ENCODE results near the gene SPTBN1. TPM values are rescaled to one million over a fixed set of nuclear protein-coding genes. Genes with fewer than 3 reads are reported as not detected.

The SPTBN1 gene
- polyA plus RNA-seq, 4 donors = 27.1 to 195 (median 51.1) TPM

GRCh38 chr2:54577035-54577434 is 120.9 kb downstream of the SPTBN1 start:
- no peaks in the 10 kb centered on the region for H3K9me3 ChIP-seq (ENCODE audit: control insufficient read depth in 2 of 2, insufficient read depth in 1 of 2, low read depth in 1 of 2, low read length in 1 of 2)
- H3K27ac ChIP-seq (ENCODE audit: low read depth in 1 of 3, low read length in 2 of 3) = peak overlapping the region in 1 of 3 donors; percentile 99
- no peaks in the 10 kb centered on the region for H3K27me3 ChIP-seq (ENCODE audit: control insufficient read depth in 3 of 3, insufficient read depth in 3 of 3, low read length in 3 of 3)
- peak; percentile 81 to 83 for DNase-seq
- peaks cover 31 to 94% (median 64%) of the 10 kb centered on the region in 3 donors for H3K4me1 ChIP-seq (ENCODE audit: control insufficient read depth in 3 of 3, insufficient read depth in 2 of 3, low read depth in 1 of 3, low read length in 2 of 3)
- peaks cover 0 to 3% (median 2%) of the 10 kb centered on the region in 3 donors for H3K36me3 ChIP-seq (ENCODE audit: control insufficient read depth in 3 of 3, insufficient read depth in 2 of 3, low read depth in 1 of 3, low read length in 3 of 3)
- H3K4me3 ChIP-seq (ENCODE audit: low read depth in 1 of 3, low read length in 3 of 3) = no peak overlapping the region
- 11 to 40% (median 21%) methylated on average over 3 of the region's 3 CpGs for WGBS, 3 donors
- FAIRE-seq = no peak

GRCh38 chr2:54577944-54578647 is 122.0 kb downstream of the SPTBN1 start:
- Histone ChIP-seq H3K27ac (ENCODE audit: low read depth in 1 of 3, low read length in 2 of 3) (peak overlapping the region in 2 of 3 donors; percentile 50 to 99), H3K4me1 (ENCODE audit: control insufficient read depth in 3 of 3, insufficient read depth in 2 of 3, low read depth in 1 of 3, low read length in 2 of 3) (peaks cover 30 to 90% (median 58%) of the 10 kb centered on the region in 3 donors), H3K27me3 (ENCODE audit: control insufficient read depth in 3 of 3, insufficient read depth in 3 of 3, low read length in 3 of 3) (no peaks in the 10 kb centered on the region), H3K4me3 (ENCODE audit: low read depth in 1 of 3, low read length in 3 of 3) (no peak overlapping the region), H3K9me3 (ENCODE audit: control insufficient read depth in 2 of 2, insufficient read depth in 1 of 2, low read depth in 1 of 2, low read length in 1 of 2) (no peaks in the 10 kb centered on the region), H3K36me3 (ENCODE audit: control insufficient read depth in 3 of 3, insufficient read depth in 2 of 3, low read depth in 1 of 3, low read length in 3 of 3) (peaks cover 0 to 3% (median 3%) of the 10 kb centered on the region in 3 donors)
- 26 to 41% (median 34%) methylated on average over 6 of the region's 6 CpGs for WGBS, 3 donors
- FAIRE-seq (no peak), DNase-seq (peak in 1 of 2 donors; percentile 44)

- Histone ChIP-seq H3K4me1 (ENCODE audit: control insufficient read depth in 3 of 3, insufficient read depth in 2 of 3, low read depth in 1 of 3, low read length in 2 of 3) (peaks cover 32 to 85% (median 54%) of the 10 kb centered on the region in 3 donors), H3K4me3 (ENCODE audit: low read depth in 1 of 3, low read length in 3 of 3) (no peak overlapping the region), H3K27me3 (ENCODE audit: control insufficient read depth in 3 of 3, insufficient read depth in 3 of 3, low read length in 3 of 3) (no peaks in the 10 kb centered on the region), H3K27ac (ENCODE audit: low read depth in 1 of 3, low read length in 2 of 3) (peak overlapping the region; percentile 4 to 99 (median 50)), H3K36me3 (ENCODE audit: control insufficient read depth in 3 of 3, insufficient read depth in 2 of 3, low read depth in 1 of 3, low read length in 3 of 3) (peaks cover 0 to 3% (median 3%) of the 10 kb centered on the region in 3 donors), H3K9me3 (ENCODE audit: control insufficient read depth in 2 of 2, insufficient read depth in 1 of 2, low read depth in 1 of 2, low read length in 1 of 2) (no peaks in the 10 kb centered on the region)
- no peak for FAIRE-seq
- DNase-seq = no peak
Measured at GRCh38 chr2:54578648-54579045, 122.5 kb downstream of the SPTBN1 start.

- DNase-seq = peak in 1 of 2 donors; percentile 50
- H3K36me3 ChIP-seq (ENCODE audit: control insufficient read depth in 3 of 3, insufficient read depth in 2 of 3, low read depth in 1 of 3, low read length in 3 of 3) = peaks cover 0 to 3% (median 3%) of the 10 kb centered on the region in 3 donors
- 35 to 60% (median 44%) methylated on average over 8 of the region's 8 CpGs for WGBS, 3 donors
- no peak overlapping the region for H3K4me3 ChIP-seq (ENCODE audit: low read depth in 1 of 3, low read length in 3 of 3)
- FAIRE-seq = no peak
- H3K9me3 ChIP-seq (ENCODE audit: control insufficient read depth in 2 of 2, insufficient read depth in 1 of 2, low read depth in 1 of 2, low read length in 1 of 2) = no peaks in the 10 kb centered on the region
- peaks cover 32 to 80% (median 50%) of the 10 kb centered on the region in 3 donors for H3K4me1 ChIP-seq (ENCODE audit: control insufficient read depth in 3 of 3, insufficient read depth in 2 of 3, low read depth in 1 of 3, low read length in 2 of 3)
- peak overlapping the region; percentile 87 to 99 (median 89) for H3K27ac ChIP-seq (ENCODE audit: low read depth in 1 of 3, low read length in 2 of 3)
- no peaks in the 10 kb centered on the region for H3K27me3 ChIP-seq (ENCODE audit: control insufficient read depth in 3 of 3, insufficient read depth in 3 of 3, low read length in 3 of 3)
Measured at GRCh38 chr2:54579061-54579681, 123.0 kb downstream of the SPTBN1 start.

GRCh38 chr2:54579682-54580620 is 123.8 kb downstream of the SPTBN1 start:
- FAIRE-seq (no peak), DNase-seq (peak; percentile 83 to 86)
- 9 to 20% (median 11%) methylated on average over 6 of the region's 6 CpGs for WGBS, 3 donors
- peaks cover 32 to 78% (median 51%) of the 10 kb centered on the region in 3 donors for H3K4me1 ChIP-seq (ENCODE audit: control insufficient read depth in 3 of 3, insufficient read depth in 2 of 3, low read depth in 1 of 3, low read length in 2 of 3)
- H3K27ac ChIP-seq (ENCODE audit: low read depth in 1 of 3, low read length in 2 of 3) = peak overlapping the region; percentile 87 to 99 (median 89)
- no peaks in the 10 kb centered on the region for H3K9me3 ChIP-seq (ENCODE audit: control insufficient read depth in 2 of 2, insufficient read depth in 1 of 2, low read depth in 1 of 2, low read length in 1 of 2)
- H3K27me3 ChIP-seq (ENCODE audit: control insufficient read depth in 3 of 3, insufficient read depth in 3 of 3, low read length in 3 of 3) = no peaks in the 10 kb centered on the region
- peak overlapping the region in 1 of 3 donors; percentile 7 for H3K4me3 ChIP-seq (ENCODE audit: low read depth in 1 of 3, low read length in 3 of 3)
- peaks cover 0 to 3% (median 3%) of the 10 kb centered on the region in 3 donors for H3K36me3 ChIP-seq (ENCODE audit: control insufficient read depth in 3 of 3, insufficient read depth in 2 of 3, low read depth in 1 of 3, low read length in 3 of 3)

- H3K27me3 ChIP-seq (ENCODE audit: control insufficient read depth in 3 of 3, insufficient read depth in 3 of 3, low read length in 3 of 3) = no peaks in the 10 kb centered on the region
- DNase-seq (no peak), FAIRE-seq (no peak)
- 58 to 70% (median 65%) methylated on average over 7 of the region's 7 CpGs for WGBS, 3 donors
- peak overlapping the region; percentile 47 to 99 (median 48) for H3K27ac ChIP-seq (ENCODE audit: low read depth in 1 of 3, low read length in 2 of 3)
- H3K4me1 ChIP-seq (ENCODE audit: control insufficient read depth in 3 of 3, insufficient read depth in 2 of 3, low read depth in 1 of 3, low read length in 2 of 3) = peaks cover 36 to 65% (median 48%) of the 10 kb centered on the region in 3 donors
- no peaks in the 10 kb centered on the region for H3K9me3 ChIP-seq (ENCODE audit: control insufficient read depth in 2 of 2, insufficient read depth in 1 of 2, low read depth in 1 of 2, low read length in 1 of 2)
- peaks cover 0 to 3% (median 1%) of the 10 kb centered on the region in 3 donors for H3K36me3 ChIP-seq (ENCODE audit: control insufficient read depth in 3 of 3, insufficient read depth in 2 of 3, low read depth in 1 of 3, low read length in 3 of 3)
- no peak overlapping the region for H3K4me3 ChIP-seq (ENCODE audit: low read depth in 1 of 3, low read length in 3 of 3)
Measured at GRCh38 chr2:54581326-54582039, 125.4 kb downstream of the SPTBN1 start.

GRCh38 chr2:54582987-54583386 is 126.9 kb downstream of the SPTBN1 start:
- WGBS, 3 donors = 92 to 95% (median 94%) methylated on average over 5 of the region's 5 CpGs
- FAIRE-seq (no peak), DNase-seq (no peak)
- peaks cover 0 to 4% (median 3%) of the 10 kb centered on the region in 3 donors for H3K36me3 ChIP-seq (ENCODE audit: control insufficient read depth in 3 of 3, insufficient read depth in 2 of 3, low read depth in 1 of 3, low read length in 3 of 3)
- no peak overlapping the region for H3K4me3 ChIP-seq (ENCODE audit: low read depth in 1 of 3, low read length in 3 of 3)
- H3K9me3 ChIP-seq (ENCODE audit: control insufficient read depth in 2 of 2, insufficient read depth in 1 of 2, low read depth in 1 of 2, low read length in 1 of 2) = no peaks in the 10 kb centered on the region
- no peak overlapping the region for H3K27ac ChIP-seq (ENCODE audit: low read depth in 1 of 3, low read length in 2 of 3)
- no peaks in the 10 kb centered on the region for H3K27me3 ChIP-seq (ENCODE audit: control insufficient read depth in 3 of 3, insufficient read depth in 3 of 3, low read length in 3 of 3)
- peaks cover 32 to 56% (median 38%) of the 10 kb centered on the region in 3 donors for H3K4me1 ChIP-seq (ENCODE audit: control insufficient read depth in 3 of 3, insufficient read depth in 2 of 3, low read depth in 1 of 3, low read length in 2 of 3)

All from small intestine (tissue), 7 donors.